Activated T-cell treated with anti-CD3 and anti-CD28 coated beads for 4 hours (primary cell): ENCODE results near the gene EVI5.
"Not testable (repeated sequence)": the region's sequence is repeated elsewhere in the genome, so short reads cannot be mapped to it uniquely, and the experiment has no call there.

Source experiments
- DNase-seq: peaks from one replicate; pipeline ENCODE4 v3.0.0-alpha.2; 2020

EVI5 gene

DNA sequence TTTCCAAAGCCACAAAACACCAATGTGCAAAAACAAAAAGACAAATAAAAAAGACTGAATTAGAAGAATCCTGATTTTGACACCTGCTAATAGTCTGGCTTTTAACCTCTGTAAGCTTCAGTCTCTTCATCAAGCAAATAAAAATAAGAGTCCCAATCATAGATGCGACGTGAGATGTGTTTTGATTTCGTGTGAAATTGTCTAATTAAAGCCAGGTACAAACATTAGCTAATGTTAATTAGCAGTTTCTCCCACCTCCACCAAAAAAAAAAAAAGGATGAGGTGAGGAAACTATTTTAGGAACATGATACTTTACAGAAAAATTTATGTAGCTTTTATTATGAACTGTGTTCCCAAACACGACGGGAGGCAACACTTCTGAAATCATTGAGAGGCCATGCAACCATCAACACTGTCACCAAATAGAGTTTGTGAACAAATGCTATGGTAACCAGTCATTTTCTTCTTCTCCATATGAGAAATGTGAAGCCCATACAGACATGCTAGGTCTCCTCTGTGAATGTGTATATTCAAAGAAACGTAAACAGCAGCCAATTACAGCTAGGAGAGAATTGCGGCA is 6.7 kb upstream of the EVI5 start:
- no peak for DNase-seq

DNA sequence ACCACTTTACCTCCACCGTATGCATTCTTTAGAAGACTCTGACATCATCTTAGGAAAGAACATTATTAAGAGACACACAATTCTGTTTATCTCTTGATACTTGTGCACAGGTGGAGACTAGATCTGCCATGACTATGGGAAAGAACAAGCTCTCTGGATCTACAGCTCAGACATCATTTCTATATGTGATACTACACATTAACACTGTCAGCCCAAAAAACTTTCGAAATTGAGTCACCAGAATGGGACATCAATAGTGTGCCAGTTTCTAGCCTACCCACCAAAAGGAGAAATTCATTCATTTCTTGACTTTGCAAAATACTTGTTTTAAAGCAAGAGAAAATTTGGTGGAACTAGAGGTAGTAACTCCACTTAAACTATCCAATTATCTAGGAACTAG is 6.0 kb upstream of the EVI5 start:
- no peak for DNase-seq

DNA sequence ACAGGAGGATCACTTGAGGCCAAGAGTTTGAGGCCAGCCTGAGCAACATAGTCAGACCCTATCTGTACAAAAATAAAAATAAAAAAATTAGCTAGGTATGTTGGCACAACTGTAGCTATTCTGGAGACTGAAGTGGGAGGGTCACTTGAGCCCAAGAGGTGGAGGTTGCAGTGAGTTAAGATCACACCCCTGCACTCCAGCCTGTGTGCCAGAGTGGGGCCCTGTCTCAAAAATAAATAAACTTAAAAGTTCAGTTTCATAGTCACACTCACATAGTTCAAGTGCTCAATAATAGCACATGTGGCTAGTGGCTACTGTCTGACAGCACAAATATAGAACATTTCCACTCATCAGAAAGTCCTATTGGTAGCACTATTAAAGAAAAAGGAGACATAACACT is 5.2 kb upstream of the EVI5 start:
- no peak for DNase-seq

DNA sequence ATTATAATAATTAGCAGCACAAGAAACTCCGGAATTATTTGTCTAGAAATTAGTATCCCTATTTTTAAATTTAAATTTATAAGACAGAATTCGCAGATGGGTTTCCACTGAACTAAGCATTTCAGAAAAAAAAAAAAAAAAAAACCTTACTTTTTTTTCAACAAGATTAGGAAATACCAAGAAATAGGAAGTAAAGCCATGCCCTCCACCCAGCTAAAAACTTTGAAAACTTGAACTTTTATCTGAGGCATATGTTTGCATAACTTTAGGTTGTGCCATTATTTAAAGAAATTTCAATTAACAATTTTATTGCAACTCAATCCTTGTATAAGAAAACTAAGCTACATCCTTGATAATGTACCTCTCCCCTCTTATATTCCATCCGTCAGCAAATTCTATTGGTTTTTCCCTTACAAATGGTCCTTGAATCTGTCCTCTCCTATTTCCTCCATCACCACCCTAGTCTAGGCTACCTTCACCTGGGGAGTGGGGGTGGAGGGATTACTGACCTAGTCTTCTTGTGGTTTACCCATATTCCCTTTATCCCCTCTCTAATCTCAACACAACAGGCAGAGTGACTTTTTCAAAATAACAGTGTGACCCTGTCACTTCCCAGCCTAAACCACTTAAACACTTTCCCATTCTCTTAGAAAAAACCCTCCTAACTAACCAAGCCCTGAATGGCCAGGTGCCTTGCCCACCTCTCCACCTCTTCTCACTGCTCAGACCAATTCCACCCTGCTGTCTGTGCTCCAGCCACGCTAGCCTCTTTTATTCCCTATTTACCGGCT is 1.4 kb upstream of the EVI5 start:
- DNase-seq = no peak

DNA sequence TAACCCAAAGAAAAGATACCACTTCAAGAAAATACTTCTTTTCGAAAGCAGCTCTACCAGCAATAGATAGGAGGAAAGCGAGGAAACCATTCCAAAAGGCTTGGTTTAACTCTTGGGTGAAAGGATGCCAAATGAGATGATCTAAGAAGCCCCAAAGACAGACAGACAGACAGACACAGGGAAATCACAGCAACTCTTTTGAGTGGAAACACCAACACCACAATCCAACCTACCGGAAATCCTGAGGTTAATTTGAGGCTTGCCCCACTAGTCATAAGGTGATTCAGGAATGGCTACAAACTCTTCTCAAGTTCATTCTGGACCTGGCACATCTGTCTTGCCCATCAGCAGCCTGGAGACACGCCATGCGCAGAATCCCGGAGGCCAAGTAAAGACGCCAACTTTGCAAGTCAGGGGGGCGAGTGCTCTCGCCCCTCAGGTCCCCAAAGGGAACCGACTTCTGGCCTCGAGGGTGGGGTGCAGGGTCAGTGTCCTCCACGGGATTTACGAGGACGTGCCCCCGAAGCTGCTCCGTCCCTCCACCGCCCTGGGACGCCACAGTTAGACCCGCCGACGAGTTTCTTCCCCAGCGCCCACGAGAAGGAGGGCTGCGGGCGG is 778 bp downstream of the EVI5 start:
- DNase-seq = peak; percentile 7

DNA sequence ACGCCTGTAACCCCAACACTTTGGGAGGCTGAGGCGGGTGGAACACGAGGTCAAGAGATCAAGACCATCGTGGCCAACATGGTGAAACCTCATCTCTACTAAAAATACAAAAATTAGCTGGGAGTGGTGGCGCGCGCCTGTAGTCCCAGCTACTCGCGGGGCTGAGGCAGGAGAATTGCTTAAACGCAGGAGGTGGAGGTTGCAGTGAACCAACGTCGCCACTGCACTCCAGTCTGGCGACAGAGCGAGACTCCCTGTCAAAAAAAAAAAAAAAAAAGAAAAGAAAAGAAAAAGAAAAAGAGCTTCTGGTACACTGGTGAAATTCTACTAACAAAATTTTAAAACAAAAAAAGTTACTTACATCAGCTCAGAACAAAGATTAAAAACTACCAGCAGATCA is 1.4 kb downstream of the EVI5 start:
- not testable (repeated sequence) for DNase-seq

DNA sequence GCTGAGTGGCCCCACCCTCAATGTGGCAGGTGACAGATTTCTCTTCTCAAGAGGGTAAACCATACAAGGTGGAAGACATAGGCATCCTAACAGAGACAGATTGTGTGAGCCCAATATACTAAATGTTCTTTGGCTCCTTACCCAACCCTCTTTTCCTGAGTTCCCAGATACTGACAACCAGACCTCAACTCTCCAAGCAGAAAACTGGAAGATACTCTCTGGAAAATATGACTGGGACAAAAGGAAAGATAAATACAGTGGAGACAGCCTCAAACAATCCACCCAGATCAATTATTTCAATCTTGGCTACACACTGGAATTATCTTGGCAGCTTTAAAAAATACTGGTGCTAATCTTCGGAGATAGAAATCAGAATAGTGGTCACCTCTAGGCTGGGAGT is 6.5 kb downstream of the EVI5 start:
- DNase-seq = no peak

DNA sequence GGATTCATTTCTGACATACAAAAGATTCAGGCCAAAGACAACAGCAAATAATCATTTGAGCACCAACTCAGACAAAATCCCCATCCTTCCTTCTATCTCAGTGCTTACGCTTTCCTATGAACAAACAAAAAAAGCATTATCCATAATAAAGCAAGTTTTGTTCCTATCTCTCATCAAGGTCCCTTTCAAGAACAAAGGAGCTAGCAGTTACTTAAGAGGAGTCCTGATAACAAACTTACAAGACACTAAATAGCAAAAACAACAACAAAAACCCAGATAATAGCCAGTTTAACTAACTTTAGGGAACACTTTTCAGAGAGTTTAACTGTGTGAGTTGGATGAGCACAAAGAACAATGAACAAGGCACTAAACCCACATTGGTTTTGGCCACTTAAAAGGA is 10.5 kb downstream of the EVI5 start:
- no peak for DNase-seq

DNA sequence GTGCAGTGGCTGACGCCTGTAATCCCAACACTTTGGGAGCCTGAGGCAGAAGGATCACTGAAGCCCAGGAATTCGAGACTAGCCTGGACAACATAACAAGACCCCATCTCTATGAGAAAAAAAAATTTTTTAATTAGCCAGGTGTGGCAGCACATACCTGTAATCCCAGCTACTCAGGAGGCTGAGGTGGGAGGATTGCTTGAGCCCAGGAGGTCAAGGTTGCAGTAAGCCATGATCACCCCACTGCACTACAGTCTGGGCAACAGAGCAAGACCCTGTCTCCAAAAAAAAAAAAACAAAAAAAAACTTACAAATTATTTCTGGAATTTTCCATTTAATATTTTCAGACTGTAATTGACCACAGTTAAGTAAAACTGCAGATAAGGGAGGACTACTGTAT is 11.2 kb downstream of the EVI5 start:
- not testable (repeated sequence) for DNase-seq

DNA sequence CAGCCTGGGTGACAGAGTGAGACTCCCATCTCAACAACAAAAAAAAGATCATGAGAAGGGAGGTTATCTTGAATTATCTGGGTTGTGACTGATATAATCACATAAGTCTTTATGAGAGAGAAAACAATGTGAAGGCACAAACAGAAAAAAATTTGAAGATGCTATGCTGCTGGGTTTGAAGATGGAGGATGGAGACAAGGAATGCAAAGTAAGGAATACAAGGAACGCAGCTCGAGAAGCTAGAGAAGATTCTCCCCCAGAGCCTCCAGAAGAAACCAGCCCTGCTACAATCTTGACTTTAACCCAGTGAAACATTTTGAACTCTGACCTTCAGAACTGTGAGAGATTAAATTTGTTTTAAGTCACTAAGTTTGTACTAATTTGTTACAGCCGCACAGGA is 15.1 kb downstream of the EVI5 start:
- DNase-seq = no peak

DNA sequence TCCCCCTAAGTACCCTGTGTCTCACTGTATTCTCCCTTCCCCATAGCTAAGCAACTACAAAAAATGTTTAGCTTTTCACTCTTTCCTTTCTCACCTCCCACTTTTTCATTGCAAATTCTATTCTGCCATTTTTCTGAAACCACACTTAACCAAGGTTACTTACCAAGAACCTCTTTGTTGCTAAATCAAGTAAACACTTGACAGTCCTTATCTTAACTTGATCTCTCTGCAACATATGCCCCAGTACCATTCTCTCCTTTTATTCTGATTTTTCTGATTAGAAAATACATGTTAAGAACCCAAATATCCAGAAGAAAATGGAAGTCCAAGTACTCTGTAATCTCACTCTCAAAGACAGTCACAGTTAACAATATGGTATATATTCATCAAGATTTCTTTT is 16.0 kb downstream of the EVI5 start:
- DNase-seq = no peak

DNA sequence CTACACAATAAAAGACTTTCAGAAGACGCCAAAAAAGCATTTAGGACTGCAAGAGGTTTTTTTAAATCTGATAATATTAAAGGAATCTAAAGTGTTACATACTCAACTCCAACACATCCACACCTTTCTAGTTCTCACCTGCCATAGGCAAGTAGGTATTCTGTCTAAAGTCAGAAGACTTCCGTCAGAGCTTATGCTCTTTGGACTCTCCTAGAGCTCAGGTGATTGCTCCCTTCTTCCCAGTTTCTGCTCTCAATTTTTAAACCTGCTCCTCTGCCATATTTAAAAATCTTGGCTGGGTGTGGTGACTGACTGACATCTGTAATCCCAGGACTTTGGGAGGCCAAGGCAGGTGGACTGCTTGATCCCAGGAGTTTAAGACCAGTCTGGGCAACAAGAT is 16.6 kb downstream of the EVI5 start:
- DNase-seq = no peak

DNA sequence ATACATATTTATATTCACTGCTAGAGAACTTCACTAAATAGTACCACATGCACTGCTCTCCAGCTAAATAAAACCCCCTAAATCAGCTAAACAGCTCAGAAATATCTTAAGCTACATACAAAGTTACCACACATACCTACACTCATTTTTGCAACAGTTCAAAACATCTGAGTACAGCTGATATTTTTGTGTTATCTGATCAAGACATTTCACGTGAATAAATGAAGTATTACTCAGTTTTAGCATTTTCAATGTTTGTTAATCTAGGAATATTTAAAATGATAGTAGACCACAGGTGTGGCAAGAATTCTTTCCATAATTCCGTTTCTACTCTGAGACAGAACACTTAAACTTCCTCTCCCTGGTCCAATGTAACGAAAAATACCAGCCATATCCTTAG is 20.8 kb downstream of the EVI5 start:
- DNase-seq = no peak

DNA sequence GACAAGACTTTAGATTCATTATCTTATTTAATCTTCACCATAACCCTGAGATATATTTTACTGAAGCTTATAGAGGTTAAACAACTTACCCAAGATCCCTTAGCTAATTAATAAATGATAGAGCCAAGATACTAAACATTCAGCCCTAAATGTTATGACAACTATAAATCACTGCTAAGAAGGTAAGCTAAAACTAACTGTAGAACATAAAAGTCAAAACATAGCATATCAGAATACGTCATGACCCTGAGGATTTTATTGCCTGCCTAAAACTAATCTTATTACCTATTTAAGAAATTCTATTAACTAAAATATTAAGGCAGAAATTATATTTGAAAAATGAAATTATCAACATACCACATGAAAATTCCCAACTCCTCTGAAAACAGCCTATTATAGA is 22.6 kb downstream of the EVI5 start:
- no peak for DNase-seq

DNA sequence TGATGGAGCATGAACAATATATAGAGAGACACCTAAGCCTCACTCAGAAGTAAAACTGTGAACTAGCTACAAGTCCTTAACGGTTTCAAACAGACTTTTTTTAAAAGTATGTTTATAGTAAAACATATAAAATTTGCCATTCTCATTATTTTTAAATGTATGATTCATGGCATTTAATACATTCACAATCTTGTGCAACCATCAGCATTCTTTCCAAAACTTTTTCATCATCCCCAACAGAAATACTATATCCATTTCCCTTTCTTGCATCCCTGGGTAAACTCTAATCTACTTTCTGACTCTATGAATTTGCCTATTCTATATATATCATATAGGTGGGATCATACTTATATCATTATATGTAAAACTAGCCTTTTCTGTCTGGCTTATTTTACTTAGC is 25.5 kb downstream of the EVI5 start:
- no peak for DNase-seq

DNA sequence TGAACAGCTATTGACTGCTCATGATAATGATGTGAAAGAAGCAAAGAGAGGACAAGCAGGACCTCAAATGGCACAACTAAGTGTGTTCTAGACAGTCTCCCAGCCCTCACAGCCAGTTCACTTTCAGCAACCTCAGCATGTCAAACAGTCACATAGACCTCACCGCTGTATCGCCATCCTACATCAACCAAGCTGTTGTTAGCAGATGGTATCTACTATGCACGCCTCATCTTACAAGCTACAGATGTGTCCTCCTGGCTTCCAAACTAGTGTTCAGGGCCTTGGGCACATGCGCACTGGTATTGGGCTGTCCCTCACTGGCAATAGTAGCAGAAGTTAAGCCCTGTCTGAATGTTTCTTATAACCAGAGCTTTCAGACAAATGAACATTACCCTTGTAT is 28.4 kb downstream of the EVI5 start:
- DNase-seq = no peak

DNA sequence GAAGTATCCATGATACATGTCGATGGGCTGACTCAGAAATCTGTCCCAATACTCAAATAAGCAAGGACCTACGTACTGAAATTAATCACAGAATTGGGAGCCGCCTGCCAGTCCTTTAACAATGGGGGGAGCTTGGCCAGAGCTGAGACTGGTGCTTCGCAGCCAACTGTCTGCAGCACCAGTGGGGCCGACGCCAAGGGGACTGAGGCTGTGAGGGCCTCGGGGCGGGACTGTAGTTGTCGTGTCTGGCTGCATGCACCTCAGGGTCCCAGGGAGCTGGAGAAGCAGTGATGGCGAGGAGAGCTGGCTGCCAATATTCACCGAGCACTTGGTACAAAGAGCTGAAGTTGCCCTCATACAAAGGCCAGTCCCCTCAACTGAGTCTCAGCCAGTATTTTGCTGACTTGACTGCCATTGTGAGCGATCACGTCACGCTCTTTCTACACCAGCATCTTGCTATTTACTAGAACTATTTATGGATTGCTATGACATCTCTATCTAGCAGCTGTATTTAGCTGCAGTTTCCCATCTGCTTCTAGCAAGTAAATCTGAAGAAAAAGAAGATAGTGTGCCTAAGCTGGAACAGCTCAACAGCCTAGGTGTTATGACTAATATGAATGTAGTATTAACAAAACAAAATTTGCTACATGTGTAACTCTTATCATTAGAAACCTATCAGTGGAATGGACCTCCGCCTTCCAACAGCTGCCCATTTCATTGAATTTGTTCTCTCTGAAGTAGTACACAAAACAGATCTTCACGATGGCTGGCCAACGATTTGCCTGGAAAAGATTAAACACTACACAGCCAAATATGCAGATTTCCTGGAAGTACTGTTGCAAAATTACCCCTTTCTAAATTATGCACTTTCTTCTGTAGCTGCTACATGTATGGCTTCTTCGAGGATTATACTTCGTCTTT is 29.1 kb downstream of the EVI5 start:
- no peak for DNase-seq

DNA sequence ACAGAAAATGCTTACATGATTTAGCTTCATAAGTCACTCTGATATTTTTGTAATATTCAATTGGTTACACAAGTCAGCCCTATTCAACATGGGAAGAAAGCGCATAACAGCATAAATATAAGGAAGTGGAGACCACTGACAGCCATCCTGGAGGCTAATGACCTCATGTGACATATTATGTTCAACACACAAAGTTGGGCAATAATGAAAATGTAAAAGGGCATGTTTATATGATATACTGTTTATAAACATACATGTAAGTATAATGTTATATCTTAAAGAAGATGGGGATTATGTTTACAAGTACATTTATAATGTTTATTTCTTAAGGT is 30.2 kb downstream of the EVI5 start:
- DNase-seq = no peak

DNA sequence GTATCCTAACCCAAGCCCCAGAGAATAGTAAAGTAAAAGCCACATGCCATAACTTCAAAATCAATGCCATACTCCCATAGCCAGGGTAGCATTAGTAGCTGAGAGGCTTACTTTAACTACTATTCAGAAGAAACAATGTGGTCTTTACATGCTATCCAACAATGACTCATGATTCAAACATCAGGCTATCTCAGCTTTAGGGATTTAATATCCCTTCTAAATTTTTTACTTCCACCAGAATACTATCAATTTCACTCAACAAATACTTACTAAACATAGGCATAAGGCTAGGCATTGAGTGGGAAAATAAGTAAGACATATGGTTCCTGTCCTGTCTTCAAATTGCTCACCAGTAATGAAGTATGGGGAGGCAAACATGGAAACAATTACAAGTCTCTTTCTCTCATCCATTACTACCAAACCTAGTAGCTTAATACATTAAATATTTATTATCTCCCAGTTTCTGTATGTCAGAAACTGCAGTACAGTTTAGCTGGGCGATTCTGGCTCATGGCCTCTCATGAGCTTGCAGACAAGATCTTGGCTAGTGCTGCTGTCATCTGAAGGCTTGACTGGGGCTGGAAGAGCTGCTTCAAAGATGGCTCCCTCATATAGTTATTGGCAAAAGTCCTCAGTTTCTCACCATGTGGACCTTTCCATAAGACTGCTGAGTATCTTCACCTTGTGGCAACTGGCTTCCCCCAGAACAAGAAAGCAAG is 30.7 kb downstream of the EVI5 start:
- DNase-seq = no peak

DNA sequence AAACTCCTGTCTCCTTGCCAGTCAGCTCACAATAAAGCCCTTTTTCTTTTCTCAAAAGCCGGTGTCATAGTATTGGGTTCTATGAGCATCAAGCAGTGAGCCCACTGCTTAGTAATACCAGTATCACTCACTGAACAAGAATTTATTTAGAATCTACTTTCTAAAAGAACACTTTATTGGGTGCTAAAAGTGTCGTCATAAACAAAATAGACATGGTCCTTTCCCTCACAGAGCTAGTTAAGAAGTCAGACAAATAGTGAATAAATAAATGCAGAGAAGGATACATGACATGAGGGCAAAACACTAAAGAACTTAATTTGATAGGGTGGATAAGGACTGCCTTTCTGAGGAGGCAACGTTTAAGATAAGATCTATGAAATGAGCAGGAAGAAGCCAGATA is 32.2 kb downstream of the EVI5 start:
- DNase-seq = no peak

DNA sequence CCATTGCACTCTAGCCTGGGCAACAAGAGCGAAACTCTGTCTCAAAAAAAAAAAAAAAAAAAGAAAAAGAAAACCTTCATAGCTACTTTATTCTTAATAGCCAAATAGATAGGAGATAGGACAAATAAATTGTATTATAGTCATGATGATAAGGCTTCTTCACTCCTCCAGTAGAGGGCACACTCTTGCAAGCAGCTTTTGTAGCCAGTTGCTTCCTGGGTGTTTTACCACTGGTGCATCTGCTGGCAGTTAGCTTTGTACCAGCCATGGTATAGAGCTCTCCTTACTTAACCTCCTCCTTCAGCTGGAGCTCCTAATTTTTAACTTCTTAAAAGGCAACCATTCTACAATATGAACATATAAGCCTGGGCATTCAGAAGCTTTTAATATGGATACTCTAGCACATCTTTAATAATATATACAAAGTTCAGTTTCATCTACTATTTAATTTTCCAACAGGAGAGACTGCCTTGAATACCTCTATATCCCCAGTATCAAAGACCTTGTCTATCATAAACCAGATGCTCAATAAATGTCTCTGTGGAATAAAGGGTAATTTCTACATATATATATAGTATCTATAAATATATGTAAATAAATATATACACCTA is 35.8 kb downstream of the EVI5 start:
- DNase-seq = peak; percentile 5

DNA sequence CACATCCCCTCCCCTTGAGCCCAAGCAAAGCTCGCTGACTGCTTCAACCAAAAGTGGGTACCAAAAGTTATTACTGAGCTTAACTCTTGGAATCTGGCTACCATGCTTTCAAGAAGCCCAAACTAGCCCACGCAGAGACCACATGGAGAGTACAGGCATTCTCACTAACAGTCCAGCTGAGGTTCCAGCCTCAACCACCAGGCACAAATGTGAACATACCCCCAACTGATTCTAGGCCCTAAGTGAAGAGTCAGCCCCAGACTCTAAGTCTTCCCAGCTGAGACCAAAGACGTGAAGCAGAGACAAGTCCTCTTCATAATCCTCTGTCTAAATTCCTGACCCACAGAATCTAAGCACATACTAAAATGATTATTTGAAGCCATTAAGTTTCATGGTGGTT is 36.8 kb downstream of the EVI5 start:
- DNase-seq = no peak

DNA sequence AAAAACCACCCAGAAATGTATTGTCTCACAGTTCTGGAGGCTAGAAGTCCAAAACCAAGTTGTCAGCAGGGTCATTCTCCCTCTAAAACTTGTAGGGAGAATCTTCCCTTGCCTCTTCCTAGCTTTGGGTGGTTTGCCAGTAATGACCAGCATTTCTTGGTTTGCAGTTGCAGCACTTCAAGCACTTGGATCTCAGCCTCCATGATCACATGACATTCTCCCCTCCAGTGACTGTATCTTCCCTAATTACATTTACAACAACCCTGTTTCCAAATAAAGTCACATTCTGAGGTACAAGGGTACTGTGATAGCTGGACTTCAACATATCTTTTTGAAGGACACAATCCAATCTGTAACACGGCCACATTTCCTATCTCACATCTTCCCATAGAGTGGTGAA is 37.2 kb downstream of the EVI5 start:
- no peak for DNase-seq
